Thoracic aorta (tissue), 2 donors: ENCODE data around the gene OXER1. TPM values are rescaled to one million over a fixed set of nuclear protein-coding genes. Genes with fewer than 3 reads are reported as not detected.

Source experiments
- ATAC-seq: fragments of 150-250 bp; one replicate; pipeline ENCODE4 v1.8.0; 2017; ENCODE audit warnings: low read depth; ENCODE audit not compliant: insufficient number of reproducible peaks, low FRiP score
- DNase-seq: peaks from one replicate; pipeline ENCODE4 v3.0.0-alpha.2; 2020; ENCODE audit warnings: low spot score
- H3K27ac ChIP-seq, 2 donors: fragments of 200-600 bp; sonication (generic); 1 replicate in 1 of 2; 2 replicates in 1 of 2; pipeline ENCODE4 v1.5.1; 2016; ENCODE audit warnings: mild to moderate bottlenecking in 2 of 2, moderate library complexity in 2 of 2
- H3K27me3 ChIP-seq: fragments of 200-600 bp; sonication (generic); replicated peaks from 2 replicates; pipeline ENCODE4 v1.6.0; 2016; ENCODE audit warnings: mild to moderate bottlenecking; ENCODE audit not compliant: insufficient read depth
- H3K36me3 ChIP-seq: fragments of 200-600 bp; sonication (generic); one replicate; pipeline ENCODE4 v1.5.1; 2016
- H3K4me1 ChIP-seq, 2 donors: fragments of 200-600 bp; sonication (generic); 1 replicate in 1 of 2; 2 replicates in 1 of 2; pipeline versions ENCODE4 v1.5.1 to v1.6.0; 2016; ENCODE audit warnings: low read depth in 2 of 2, mild to moderate bottlenecking in 1 of 2; ENCODE audit not compliant: control insufficient read depth in 1 of 2
- H3K4me3 ChIP-seq: fragments of 200-600 bp; sonication (generic); 2 replicates; pipeline ENCODE4 v1.5.1; 2016; ENCODE audit warnings: mild to moderate bottlenecking
- H3K9me3 ChIP-seq: fragments of 200-600 bp; sonication (generic); 2 replicates; pipeline ENCODE4 v1.5.1; 2016
- total RNA-seq, 2 donors: library from RNA; depleted of rRNA; stranded (reverse); fragments of >200 nt; gene quantifications; one replicate each; pipeline versions ENCODE4 v1.1.0 to v1.2.3, GENCODE V29; 2016
- TF ChIP-seq, protein P1 (sequence below): fragments of 200-600 bp; sonication (generic); IDR thresholded peaks from one replicate; pipeline ENCODE4 v1.5.1; 2019; ENCODE audit warnings: antibody characterized with exemption

OXER1 gene
- total RNA-seq, 2 donors from 2014 or later: 4.6 to 5.8 TPM

DNA sequence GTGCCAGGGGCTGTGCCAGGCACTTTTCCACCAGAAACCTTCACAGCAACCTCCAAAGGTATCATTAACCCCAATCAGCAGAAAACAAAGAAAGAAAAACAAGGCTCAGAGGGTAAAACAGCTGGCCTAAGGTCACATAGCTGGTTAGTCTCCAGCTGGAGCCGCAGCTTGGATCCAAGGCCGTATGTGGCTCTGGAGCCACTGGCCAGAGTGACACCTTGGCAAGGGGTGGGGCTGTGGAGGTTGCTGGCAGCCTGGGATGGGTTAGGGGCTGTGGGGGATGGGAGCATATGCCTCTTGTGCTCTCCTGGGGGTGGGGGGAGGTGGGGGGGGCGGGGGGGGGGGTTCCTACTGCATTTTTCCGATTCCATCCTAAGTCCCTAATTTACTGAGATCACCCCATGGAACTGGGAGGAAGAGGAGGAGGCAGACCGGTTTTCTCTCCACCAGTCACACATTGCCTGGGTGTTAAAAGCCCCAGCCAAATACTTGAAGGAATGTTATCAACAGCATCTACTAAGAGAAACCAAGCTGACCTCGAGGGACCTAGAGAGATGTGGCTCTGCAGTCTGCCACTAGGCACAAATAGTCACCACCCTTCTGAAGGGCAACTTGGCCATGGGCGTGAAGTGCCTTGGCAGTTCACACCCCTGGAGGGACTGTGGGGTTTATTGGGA lies 20.4 kb upstream of the OXER1 start:
- Histone ChIP-seq H3K27ac (no peak overlapping the region), H3K4me3 (no peak overlapping the region), H3K4me1 (no peaks in the 10 kb centered on the region), H3K36me3 (no peaks in the 10 kb centered on the region), H3K9me3 (no peaks in the 10 kb centered on the region), H3K27me3 (no peaks in the 10 kb centered on the region)
- DNase-seq (no peak), ATAC-seq (no peak)
- TF ChIP-seq, protein P1, sequence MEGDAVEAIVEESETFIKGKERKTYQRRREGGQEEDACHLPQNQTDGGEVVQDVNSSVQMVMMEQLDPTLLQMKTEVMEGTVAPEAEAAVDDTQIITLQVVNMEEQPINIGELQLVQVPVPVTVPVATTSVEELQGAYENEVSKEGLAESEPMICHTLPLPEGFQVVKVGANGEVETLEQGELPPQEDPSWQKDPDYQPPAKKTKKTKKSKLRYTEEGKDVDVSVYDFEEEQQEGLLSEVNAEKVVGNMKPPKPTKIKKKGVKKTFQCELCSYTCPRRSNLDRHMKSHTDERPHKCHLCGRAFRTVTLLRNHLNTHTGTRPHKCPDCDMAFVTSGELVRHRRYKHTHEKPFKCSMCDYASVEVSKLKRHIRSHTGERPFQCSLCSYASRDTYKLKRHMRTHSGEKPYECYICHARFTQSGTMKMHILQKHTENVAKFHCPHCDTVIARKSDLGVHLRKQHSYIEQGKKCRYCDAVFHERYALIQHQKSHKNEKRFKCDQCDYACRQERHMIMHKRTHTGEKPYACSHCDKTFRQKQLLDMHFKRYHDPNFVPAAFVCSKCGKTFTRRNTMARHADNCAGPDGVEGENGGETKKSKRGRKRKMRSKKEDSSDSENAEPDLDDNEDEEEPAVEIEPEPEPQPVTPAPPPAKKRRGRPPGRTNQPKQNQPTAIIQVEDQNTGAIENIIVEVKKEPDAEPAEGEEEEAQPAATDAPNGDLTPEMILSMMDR: no peak

DNA sequence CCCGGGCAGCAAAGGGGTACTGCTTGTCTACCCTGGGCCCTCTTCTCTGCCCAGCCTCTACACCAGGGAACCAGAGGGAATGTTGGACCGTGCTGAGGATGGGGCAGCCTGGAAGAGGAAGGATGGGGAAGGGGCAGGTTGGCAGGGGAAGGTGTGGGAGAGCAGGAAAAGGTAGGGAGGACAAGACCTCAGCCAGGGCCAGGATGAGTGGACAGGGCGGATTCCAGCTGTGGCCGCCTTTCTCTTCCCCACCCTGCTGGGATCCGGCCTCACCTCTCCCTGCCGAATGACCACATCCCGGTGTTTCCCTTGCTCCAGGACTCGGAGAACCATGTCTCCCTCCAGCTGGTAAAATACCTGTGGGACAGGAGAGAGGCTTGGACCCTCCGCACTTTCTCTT lies 19.6 kb upstream of the OXER1 start:
- Histone ChIP-seq H3K4me1 (peaks cover 0 to 6% of the 10 kb centered on the region in 2 donors), H3K27me3 (no peaks in the 10 kb centered on the region), H3K9me3 (no peaks in the 10 kb centered on the region), H3K4me3 (no peak overlapping the region), H3K36me3 (no peaks in the 10 kb centered on the region), H3K27ac (no peak overlapping the region)
- DNase-seq: no peak
- no peak for ATAC-seq
- TF ChIP-seq, protein P1: no peak

- no peaks in the 10 kb centered on the region for H3K27me3 ChIP-seq
- no peak for DNase-seq
- H3K4me3 ChIP-seq: no peak overlapping the region
- peaks cover 0 to 7% of the 10 kb centered on the region in 2 donors for H3K4me1 ChIP-seq
- no peak overlapping the region for H3K27ac ChIP-seq
- ATAC-seq: no peak
- H3K36me3 ChIP-seq: no peaks in the 10 kb centered on the region
- TF ChIP-seq, protein P1: no peak
- H3K9me3 ChIP-seq: no peaks in the 10 kb centered on the region
Measured at GRCh38 chr2:42781181-42781580, 17.2 kb upstream of the OXER1 start.

DNA sequence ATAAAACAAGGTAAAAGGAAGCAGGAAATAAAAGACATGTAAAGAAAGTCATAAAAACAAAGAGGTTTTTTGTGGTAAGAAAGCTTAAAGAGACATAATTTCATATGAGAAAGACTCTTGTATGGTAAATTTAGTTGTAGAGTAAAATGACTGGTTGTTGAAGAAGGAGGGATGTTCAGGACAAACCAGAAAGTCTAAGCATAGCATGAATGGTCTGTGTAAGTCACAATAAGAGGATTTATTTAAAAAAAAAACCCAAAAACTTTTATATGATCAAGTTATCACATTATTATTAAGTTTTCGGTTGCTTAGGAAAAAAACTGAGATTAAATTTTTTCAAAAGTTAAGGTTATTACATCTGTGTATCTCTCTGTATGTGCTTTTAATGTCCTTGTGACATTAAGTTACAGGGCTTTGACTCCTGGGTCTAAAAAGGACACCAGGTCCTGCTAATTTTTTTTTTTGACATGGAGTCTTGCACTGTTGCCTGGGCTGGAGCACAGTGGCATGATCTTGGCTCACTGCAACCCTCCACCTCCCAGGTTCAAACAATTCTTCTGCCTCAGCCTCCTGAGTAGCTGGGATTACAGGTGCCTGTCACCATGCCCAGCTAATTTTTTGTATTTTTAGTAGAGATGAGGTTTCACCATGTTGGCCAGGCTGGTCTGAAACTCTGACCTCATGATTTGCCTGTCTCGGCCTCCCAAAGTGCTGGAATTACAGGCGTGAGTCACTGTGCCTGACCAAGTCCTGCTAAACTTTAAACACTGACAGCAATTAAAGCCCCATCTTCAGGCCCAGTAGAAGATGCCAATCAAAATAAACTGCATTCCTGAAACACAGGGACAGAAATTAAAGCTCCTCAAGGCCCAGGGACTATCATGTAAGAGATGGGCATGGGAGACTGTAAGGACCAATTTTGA lies 14.2 kb upstream of the OXER1 start:
- ATAC-seq (no peak), DNase-seq (no peak)
- Histone ChIP-seq H3K4me3 (no peak overlapping the region), H3K27ac (no peak overlapping the region), H3K27me3 (no peaks in the 10 kb centered on the region), H3K36me3 (no peaks in the 10 kb centered on the region), H3K9me3 (no peaks in the 10 kb centered on the region), H3K4me1 (peaks cover 0 to 7% of the 10 kb centered on the region in 2 donors)
- TF ChIP-seq, protein P1: no peak

- ATAC-seq: no peak
- no peaks in the 10 kb centered on the region for H3K27me3 ChIP-seq
Measured at GRCh38 chr2:42775810-42776209, 11.9 kb upstream of the OXER1 start.

More at GRCh38 chr2:42775810-42776209, 11.9 kb upstream of the OXER1 start:
- Histone ChIP-seq H3K36me3 (no peaks in the 10 kb centered on the region), H3K4me3 (no peak overlapping the region), H3K27ac (no peak overlapping the region), H3K4me1 (peaks cover 0 to 7% of the 10 kb centered on the region in 2 donors), H3K9me3 (no peaks in the 10 kb centered on the region)
- TF ChIP-seq, protein P1: no peak
- DNase-seq: no peak
